Rectal smooth muscle tissue (tissue), 1 donor: ENCODE data around the gene STX8.
"Not testable (repeated sequence)": the region's sequence is repeated elsewhere in the genome, so short reads cannot be mapped to it uniquely, and the experiment has no call there.

ENCODE experiments used
- H3K27ac ChIP-seq: one replicate; pipeline ENCODE4 v1.7.0; 2013; ENCODE audit warnings: low read depth, low read length, inconsistent platforms
- H3K27me3 ChIP-seq: one replicate; pipeline ENCODE4 v1.7.0; 2013; ENCODE audit warnings: low read length; ENCODE audit not compliant: control insufficient read depth, insufficient read depth
- H3K36me3 ChIP-seq: one replicate; pipeline ENCODE4 v1.7.0; 2013; ENCODE audit warnings: low read length; ENCODE audit not compliant: control insufficient read depth, insufficient read depth
- H3K4me1 ChIP-seq: one replicate; pipeline ENCODE4 v1.7.0; 2013; ENCODE audit warnings: low read length; ENCODE audit not compliant: control insufficient read depth, insufficient read depth
- H3K4me3 ChIP-seq: one replicate; pipeline ENCODE4 v1.7.0; 2013; ENCODE audit warnings: low read length
- H3K9ac ChIP-seq: one replicate; pipeline ENCODE4 v1.7.0; 2013; ENCODE audit warnings: low read length

STX8 gene

GRCh38 chr17:9364837-9365430 lies 210.7 kb downstream of the STX8 start:
- H3K27ac ChIP-seq, result no peak overlapping the region
- no peaks in the 10 kb centered on the region for H3K27me3 ChIP-seq
- H3K4me3 ChIP-seq, result no peak overlapping the region
- no peaks in the 10 kb centered on the region for H3K36me3 ChIP-seq
- H3K4me1 ChIP-seq, result no peaks in the 10 kb centered on the region
- no peak overlapping the region for H3K9ac ChIP-seq

- Histone ChIP-seq H3K36me3 (no peaks in the 10 kb centered on the region), H3K27ac (no peak overlapping the region), H3K4me1 (no peaks in the 10 kb centered on the region), H3K27me3 (no peaks in the 10 kb centered on the region), H3K4me3 (no peak overlapping the region), H3K9ac (no peak overlapping the region)
These were observed 211.9 kb downstream of the STX8 start for GRCh38 chr17:9363440-9364350.

- no peak overlapping the region for H3K27ac ChIP-seq
- no peaks in the 10 kb centered on the region for H3K36me3 ChIP-seq
- no peak overlapping the region for H3K4me3 ChIP-seq
- H3K9ac ChIP-seq, result no peak overlapping the region
- H3K27me3 ChIP-seq, result no peaks in the 10 kb centered on the region
- H3K4me1 ChIP-seq, result no peaks in the 10 kb centered on the region
These were observed 214.2 kb downstream of the STX8 start for GRCh38 chr17:9361188-9361955.

DNA sequence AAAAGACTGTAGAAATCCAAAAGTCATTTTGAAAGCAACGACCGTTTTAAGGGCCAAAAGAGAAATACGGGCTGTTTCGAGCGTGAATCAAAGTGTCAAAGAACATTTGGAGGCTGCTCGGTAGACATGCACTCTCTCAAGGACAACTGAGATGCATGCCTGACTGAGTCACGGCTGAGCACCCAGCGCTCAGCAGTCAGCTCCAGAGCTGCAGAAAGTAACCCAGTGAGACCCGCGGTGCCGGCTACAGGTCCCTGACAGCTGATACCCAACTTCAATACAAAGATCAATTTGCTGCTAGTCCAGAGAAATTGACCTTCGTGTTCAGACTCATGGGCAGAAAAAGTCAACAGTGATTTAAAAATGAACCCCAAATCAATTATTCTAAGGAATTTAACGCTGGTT lies 214.9 kb downstream of the STX8 start:
- Histone ChIP-seq H3K27ac (no peak overlapping the region), H3K4me3 (no peak overlapping the region), H3K36me3 (no peaks in the 10 kb centered on the region), H3K27me3 (no peaks in the 10 kb centered on the region), H3K4me1 (no peaks in the 10 kb centered on the region), H3K9ac (no peak overlapping the region)

DNA sequence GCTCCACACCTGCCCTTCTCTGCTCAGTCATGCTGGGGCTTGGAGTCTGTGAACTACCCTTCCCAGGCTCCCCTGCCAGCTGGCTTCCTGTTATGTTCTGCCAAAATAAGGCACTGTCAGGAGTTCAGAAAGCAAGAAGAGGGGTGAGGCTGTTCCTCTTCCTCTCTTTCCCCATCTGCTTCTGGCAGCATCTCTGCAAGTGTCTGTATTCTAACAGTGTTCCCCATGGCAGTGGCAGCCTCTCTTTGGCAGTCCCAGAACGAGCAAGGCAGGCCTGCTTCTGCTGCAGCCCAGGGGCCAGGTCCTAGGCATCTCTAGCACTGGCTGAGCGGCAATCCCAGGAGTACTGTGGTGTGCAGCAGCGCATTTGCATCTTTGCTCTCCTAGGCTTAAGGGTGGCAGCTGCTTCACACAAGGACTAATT lies 219.1 kb downstream of the STX8 start:
- no peak overlapping the region for H3K9ac ChIP-seq
- no peak overlapping the region for H3K4me3 ChIP-seq
- no peaks in the 10 kb centered on the region for H3K4me1 ChIP-seq
- H3K36me3 ChIP-seq, result no peaks in the 10 kb centered on the region
- H3K27ac ChIP-seq, result no peak overlapping the region
- H3K27me3 ChIP-seq, result no peaks in the 10 kb centered on the region

- Histone ChIP-seq H3K9ac (no peak overlapping the region), H3K36me3 (no peaks in the 10 kb centered on the region), H3K4me1 (no peaks in the 10 kb centered on the region), H3K27me3 (no peaks in the 10 kb centered on the region), H3K4me3 (no peak overlapping the region), H3K27ac (no peak overlapping the region)
These were observed 219.8 kb downstream of the STX8 start for GRCh38 chr17:9355846-9356245.

GRCh38 chr17:9355231-9355630 lies 220.4 kb downstream of the STX8 start:
- not testable (repeated sequence) for H3K4me3 ChIP-seq, H3K4me1 ChIP-seq

GRCh38 chr17:9350080-9350479 lies 225.5 kb downstream of the STX8 start:
- no peak overlapping the region for H3K27ac ChIP-seq
- H3K4me1 ChIP-seq, result no peaks in the 10 kb centered on the region
- H3K4me3 ChIP-seq, result no peak overlapping the region
- no peaks in the 10 kb centered on the region for H3K36me3 ChIP-seq
- H3K9ac ChIP-seq, result no peak overlapping the region
- no peaks in the 10 kb centered on the region for H3K27me3 ChIP-seq

More at GRCh38 chr17:9355231-9355630, 220.4 kb downstream of the STX8 start:
- H3K27ac ChIP-seq, H3K36me3 ChIP-seq, H3K27me3 ChIP-seq, H3K9ac ChIP-seq: not testable (repeated sequence)

DNA sequence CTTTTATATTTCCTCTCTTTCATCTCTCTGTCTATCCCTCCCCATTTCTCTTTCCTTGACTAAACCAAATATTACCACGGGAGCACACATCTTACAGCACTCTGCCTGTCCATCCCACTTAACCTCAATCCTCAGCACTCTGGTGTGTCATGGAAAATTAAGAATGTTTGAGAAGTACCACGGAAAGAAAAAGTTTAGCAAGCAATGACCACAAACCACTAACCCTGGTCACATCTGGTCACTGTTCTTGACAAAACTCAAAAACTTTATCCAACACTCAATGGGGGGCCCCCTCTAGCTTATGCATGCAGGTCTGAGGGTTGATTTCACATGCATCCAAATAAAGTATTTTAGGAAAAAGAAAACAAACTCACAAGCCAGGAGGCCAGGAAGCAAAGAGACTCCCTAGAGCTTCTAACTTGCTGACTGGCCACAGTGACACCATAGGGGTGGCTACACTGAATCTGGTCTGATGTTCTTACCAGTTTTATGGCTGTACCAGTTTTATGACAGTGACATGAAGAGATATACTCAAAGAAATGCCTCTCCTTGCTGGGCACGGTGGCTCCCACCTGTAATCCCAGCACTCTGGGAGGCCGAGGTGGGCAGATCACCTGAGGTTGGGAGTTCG lies 229.2 kb downstream of the STX8 start:
- H3K4me1 ChIP-seq, result no peaks in the 10 kb centered on the region
- H3K9ac ChIP-seq, result no peak overlapping the region
- H3K27ac ChIP-seq, result no peak overlapping the region
- no peaks in the 10 kb centered on the region for H3K27me3 ChIP-seq
- no peaks in the 10 kb centered on the region for H3K36me3 ChIP-seq
- no peak overlapping the region for H3K4me3 ChIP-seq

DNA sequence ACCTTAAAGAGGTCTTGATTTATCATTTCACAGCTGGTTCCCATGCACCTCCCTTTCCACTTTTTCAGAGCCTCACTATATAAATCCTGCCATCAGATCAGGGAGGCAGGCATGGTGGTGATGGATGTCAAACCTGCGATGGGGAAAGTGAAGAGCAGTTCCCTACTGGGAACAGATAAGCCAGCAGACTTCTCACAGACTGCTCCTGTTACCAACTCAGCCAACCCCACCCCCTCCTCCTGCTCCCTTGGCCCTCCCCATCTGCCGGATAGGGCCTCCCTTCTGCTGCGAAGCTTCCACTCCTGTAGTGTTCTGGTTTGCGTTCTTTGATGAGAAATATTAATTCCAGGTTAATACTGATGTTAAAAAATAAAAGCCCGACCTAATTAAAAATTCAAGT lies 232.1 kb downstream of the STX8 start:
- Histone ChIP-seq H3K36me3 (no peaks in the 10 kb centered on the region), H3K4me1 (no peaks in the 10 kb centered on the region), H3K27ac (no peak overlapping the region), H3K4me3 (no peak overlapping the region), H3K27me3 (no peaks in the 10 kb centered on the region), H3K9ac (no peak overlapping the region)

DNA sequence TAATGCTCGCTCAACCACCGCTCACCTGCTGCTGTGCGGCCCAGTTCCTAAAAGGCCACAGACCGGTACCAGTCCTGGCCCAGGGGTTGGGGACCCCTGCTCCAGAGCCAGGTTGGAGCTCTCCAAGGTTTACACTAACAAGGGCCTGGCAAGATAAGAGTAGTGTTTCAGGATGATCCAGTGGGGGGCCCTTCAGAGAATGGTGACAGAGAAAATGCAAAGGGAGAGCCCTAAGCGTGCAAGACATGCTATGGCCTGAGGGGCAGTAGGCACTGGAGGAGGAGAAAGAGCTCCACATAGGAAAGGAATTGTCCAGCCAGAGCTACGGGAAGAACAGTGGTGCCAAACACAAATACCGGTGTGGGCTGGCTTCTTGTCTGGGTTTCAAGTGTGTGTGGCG lies 233.4 kb downstream of the STX8 start:
- H3K9ac ChIP-seq, result no peak overlapping the region
- no peak overlapping the region for H3K4me3 ChIP-seq
- no peaks in the 10 kb centered on the region for H3K36me3 ChIP-seq
- no peaks in the 10 kb centered on the region for H3K27me3 ChIP-seq
- H3K27ac ChIP-seq, result no peak overlapping the region
- H3K4me1 ChIP-seq, result no peaks in the 10 kb centered on the region

DNA sequence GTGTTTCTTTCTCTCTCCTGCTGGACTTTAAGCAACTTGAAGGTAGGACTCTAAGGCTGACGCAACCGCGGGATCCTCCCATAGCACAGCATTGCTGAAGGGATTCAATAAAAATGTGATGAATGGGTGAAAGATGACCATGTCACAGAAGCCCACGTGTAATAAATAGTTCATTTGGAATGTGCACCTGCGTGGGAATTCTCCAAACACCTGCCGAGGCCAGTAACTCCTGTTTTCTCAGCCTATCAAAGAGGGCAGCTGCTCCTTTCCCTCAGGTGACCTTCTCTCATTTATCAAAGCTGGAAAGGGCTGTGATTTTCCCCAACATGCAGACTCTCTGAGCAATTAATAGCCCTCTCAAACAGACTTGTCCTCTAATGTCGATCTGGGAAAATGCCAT lies 235.7 kb downstream of the STX8 start:
- no peak overlapping the region for H3K4me3 ChIP-seq
- H3K36me3 ChIP-seq, result no peaks in the 10 kb centered on the region
- H3K27ac ChIP-seq, result no peak overlapping the region
- H3K4me1 ChIP-seq, result no peaks in the 10 kb centered on the region
- no peak overlapping the region for H3K9ac ChIP-seq
- H3K27me3 ChIP-seq, result no peaks in the 10 kb centered on the region
